GM20000 (cell line): Measurements from ENCODE around the gene TBX18.

ENCODE experiments used
- DNase-seq: peaks from one replicate; pipeline ENCODE4 v3.0.0; 2012; ENCODE audit warnings: low spot score
- TF ChIP-seq, protein P1 (sequence below): IDR thresholded peaks from 2 replicates; pipeline ENCODE4 v1.5.1; 2012; ENCODE audit warnings: mild to moderate bottlenecking, control low read depth; ENCODE audit errors: extremely low read depth, missing control alignments

Gene TBX18

GRCh38 chr6:84641076-84641475 lies 123.3 kb downstream of the TBX18 start:
- TF ChIP-seq, protein P1, sequence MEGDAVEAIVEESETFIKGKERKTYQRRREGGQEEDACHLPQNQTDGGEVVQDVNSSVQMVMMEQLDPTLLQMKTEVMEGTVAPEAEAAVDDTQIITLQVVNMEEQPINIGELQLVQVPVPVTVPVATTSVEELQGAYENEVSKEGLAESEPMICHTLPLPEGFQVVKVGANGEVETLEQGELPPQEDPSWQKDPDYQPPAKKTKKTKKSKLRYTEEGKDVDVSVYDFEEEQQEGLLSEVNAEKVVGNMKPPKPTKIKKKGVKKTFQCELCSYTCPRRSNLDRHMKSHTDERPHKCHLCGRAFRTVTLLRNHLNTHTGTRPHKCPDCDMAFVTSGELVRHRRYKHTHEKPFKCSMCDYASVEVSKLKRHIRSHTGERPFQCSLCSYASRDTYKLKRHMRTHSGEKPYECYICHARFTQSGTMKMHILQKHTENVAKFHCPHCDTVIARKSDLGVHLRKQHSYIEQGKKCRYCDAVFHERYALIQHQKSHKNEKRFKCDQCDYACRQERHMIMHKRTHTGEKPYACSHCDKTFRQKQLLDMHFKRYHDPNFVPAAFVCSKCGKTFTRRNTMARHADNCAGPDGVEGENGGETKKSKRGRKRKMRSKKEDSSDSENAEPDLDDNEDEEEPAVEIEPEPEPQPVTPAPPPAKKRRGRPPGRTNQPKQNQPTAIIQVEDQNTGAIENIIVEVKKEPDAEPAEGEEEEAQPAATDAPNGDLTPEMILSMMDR: no peak
- DNase-seq: no peak

DNA sequence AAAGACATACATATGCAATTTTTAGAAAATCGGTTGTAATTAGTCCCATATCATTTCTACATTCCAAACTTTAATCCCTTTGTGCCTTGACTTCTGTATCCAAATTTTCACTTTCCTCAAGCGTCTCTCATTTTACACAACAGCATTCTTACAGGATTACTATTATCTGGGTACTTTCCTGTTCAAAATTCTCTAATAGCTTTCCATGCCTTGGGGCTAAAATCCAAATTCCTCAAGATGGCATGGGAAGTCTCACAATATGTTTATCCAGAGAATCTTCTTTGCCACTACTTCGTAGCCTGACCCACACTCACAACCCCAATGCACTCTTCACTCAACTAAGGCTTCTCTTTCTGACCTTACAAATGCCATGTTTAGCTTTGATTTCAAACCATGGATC lies 125.0 kb downstream of the TBX18 start:
- DNase-seq: no peak
- TF ChIP-seq, protein P1: no peak

- no peak for DNase-seq
- TF ChIP-seq, protein P1: no peak
Observed at GRCh38 chr6:84638286-84638685, 126.1 kb downstream of the TBX18 start.
